NCI-H1417 treated with DMSO at 0.1 percent for 48 hours (cell line): Measurements from ENCODE around the gene IFNA2.
"Not testable (repeated sequence)": the region's sequence is repeated elsewhere in the genome, so short reads cannot be mapped to it uniquely, and the experiment has no call there.

Experiments
- DNase-seq: peaks from one replicate; lab custom pipeline; 2025; lab: John Stamatoyannopoulos, UW

The IFNA2 gene

DNA sequence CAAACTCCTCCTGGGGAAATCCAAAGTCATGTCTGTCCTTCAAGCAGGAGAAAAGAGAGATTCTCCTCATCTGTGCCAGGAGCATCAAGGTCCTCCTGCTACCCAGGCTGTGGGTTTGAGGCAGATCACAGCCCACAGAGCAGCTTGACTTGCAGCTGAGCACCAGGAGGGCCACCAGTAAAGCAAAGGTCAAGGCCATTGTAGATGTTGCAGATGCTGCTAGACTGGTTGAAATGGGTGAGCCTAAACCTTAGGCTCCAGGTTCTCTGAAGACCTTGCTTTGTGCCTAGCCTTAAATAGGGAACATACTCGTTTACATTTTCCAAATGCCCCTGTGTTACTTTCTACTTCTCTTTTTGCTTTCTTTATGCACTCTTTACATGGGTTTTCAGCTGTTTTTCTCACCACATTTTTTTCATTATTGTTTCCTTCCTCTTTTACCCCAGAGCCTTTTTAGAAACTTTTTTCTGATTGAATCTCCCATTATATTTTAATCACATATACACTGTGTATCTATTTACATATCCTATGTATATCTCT is at the start of gene IFNA2:
Gene IFNA2 (minus strand): TSS at position 268 of the 540 bp plus-strand sequence. CDS start 69 bp downstream, at position 199.
- DNase-seq, result no peak

DNA sequence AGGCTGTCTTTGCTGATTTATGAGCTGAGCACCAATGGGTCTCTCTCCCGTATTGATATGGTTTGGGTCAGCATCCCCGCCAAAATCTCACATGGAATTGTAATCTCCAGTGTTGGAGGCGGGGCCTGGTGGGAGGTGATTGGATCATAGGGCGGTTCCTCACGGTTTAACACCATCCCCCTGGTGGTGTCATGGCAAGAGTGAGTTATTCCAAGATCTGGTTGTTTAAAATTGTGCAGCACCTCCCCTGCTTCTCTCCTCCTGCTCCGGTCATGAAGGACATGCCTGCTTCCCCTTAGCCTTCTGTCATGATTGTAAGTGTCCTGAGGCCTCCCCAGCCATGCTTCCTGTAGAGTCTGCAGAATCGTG is 49.8 kb upstream of the IFNA2 start:
- DNase-seq, result not testable (repeated sequence)

DNA sequence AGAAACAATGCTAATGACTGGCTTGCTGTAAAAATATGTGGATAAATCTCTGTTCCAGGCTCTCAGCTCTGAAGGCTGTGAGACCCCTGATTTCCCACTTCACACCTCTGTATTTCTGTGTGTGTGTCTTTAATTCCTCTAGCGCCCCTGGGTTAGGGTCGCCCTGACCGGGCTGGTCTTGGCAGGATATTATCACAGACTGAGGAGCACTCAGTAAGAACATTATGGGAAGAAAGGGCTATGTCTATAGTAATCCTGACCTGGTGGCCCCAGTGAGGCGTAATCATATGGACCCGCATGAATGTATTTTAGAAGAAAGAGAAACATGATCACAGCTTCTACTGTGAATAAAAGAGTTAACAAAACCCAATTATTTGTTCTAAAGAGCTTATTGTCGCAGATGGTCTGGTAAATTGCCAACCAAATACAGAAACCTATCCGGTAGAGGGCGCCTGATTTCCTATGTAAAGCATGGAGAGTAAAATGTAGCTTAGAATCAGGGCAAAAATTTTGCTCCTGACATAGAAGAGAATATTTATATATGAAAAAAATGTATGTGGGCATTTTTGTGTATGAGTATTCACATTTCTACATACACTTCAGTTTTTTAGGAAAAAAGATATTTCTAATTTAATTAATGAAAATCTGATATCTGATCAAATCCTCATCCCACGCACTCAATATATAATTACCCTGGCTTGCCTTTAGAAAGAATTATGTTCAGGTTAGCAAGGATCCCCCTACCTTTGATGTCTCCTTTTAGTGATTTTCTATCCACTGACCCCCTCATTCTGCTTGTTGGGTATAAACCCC is 49.2 kb upstream of the IFNA2 start:
- DNase-seq, result no peak

GRCh38 chr9:21432672-21433425 is 47.7 kb upstream of the IFNA2 start:
- DNase-seq, result no peak

- no peak for DNase-seq
Observed at GRCh38 chr9:21429191-21429590, 44.0 kb upstream of the IFNA2 start.

DNA sequence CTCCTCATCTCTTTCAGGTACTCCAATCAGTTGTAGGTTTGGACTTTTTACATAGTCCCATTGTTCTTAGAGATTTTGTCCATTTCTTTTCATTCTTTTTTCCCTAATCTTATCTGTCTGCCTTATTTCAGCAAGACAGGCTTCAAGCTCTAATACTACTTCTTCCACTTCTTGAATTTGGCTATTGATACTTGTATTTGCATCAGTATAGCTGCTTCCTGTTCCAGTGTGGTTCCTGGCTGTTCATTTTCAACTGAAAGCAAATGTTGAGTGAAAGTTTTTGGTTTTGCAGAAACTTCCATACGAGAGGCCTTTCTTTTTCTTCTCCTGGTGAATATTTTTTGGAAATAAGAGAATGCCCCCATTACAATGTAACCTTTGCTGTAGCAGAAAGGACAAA is 43.0 kb upstream of the IFNA2 start:
- no peak for DNase-seq

GRCh38 chr9:21415493-21416267 is 30.5 kb upstream of the IFNA2 start:
- DNase-seq, result no peak

- no peak for DNase-seq
Observed at GRCh38 chr9:21414220-21414940, 29.2 kb upstream of the IFNA2 start.

GRCh38 chr9:21413624-21414023 is 28.4 kb upstream of the IFNA2 start:
- DNase-seq, result no peak

DNA sequence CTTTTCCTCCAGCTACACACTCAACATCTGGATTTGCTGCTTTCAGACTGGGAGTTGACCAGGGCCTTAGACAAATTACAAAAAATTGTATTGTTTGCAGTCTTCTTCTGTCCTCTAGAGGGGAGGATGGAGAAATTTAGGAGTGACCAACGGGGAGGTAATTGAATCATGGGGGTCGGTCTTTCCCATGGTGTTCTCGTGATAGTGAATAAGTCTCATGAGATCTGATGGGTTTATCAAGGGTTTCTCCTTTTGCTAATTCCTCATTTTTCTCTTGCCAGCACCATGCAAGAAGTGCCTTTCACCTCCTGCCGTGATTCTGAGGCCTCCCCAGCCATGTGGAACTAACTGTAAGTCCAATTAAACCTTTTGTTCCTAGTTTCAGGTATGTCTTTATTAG is 28.0 kb upstream of the IFNA2 start:
- DNase-seq, result no peak

- DNase-seq, result no peak
Observed at GRCh38 chr9:21412107-21412506, 26.9 kb upstream of the IFNA2 start.

GRCh38 chr9:21408817-21409216 is 23.6 kb upstream of the IFNA2 start, which contains the start of gene IFNA8:
TSS of gene IFNA8 (plus strand) at chr9:21409117. CDS start at chr9:21409177, 60 bp downstream.
- no peak for DNase-seq

DNA sequence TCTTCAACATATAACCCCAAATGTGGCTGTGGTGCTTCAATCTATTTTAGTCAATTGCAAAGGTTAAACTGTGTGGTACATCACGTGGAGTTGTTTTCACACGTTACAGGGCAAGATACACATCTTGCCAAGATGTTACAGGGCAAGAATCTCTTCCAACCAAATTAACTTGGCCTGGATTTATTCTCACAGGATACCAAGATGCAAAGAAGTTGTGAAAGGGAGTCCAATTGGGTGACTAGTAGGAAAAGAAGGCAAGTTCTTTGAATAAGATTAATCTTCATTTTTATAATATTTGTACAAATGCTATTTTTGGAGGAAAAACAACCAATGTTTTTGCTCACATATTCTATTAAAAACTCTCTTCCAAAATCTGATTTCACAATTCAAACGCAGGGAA is 18.9 kb upstream of the IFNA2 start:
- DNase-seq, result no peak

DNA sequence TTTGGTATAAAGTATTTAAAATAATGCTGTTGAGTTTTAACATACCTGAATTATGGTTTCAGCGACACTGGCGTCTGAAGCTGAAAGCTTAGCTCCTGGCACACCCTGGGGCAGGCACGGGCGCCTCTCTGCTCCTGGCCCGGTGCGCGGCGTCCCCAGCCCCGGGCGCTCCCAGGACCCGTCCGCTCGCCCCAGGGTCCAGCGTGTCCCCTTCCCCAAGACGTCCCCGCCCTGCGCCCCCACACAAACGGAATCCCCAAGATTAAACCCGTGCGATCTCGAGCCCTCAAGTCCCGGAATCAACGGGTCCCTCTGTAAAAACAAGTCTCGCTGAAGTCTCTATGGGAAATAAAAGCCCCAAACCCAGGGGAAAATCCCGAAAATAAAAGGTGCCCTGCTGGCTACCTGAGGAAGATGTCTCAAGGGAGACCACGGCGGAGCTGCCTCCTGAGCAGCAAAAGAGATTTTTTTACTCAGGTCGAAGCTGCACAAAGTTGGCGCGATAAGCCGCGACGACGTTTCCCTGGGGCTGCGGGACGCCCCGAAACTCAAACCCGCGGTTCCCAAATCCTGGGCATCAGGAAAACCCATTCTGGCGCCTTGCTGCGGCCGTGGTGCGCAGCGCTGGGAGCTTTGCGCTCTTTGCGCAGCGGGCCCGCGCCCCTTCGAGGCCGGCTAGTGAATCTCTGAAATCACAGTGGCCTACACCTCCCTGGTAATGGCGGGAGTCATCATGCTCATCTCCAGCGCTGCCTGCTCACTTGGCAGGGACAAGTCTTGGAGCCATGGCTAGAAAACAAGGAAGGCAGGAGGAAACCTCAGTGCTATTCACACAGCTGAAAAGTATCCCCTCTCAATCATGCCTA is 17.4 kb upstream of the IFNA2 start:
- no peak for DNase-seq

DNA sequence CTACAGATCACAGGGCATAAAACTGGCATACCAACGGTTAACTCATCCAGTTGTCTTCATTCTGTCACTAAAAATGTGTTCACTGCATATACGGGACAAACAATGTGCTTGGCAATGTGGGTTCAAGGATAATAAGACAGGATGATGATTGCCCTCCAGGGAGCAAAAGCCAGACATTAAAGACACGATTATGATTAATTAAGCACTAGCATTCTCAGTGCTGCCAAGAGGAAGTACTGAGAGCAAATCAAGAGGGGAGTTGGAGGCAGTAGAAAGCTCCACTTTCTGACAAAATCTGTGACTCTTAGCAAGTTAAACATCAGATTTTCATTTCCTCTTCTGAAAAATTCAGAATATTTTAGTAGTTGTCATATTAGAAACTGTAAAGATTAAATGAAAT is 14.8 kb upstream of the IFNA2 start:
- DNase-seq, result no peak

DNA sequence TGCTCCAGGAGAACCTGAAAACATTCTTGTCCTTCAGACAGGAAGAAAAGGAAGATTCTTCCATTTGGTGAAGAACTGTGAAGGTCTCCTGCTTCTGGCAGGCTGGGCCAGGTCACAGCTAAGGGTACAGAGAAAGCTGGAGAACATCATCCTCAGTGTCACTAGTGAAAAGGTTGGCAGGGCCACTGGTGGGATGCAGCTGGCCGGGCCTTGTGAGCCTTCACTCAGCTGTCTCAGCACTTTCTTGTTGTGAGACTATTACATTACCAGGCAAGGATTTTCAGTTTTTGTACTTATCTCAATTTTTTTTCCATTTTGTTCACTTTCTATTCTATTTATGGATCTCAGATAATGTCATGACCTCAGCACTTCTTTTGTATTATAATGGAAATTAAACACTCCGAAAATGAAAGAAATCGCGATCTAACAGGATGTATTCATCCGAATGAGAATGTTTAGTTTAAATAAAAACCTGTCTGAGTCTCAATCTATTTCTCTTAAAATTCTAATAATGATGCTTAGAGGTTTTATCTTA is 13.8 kb upstream of the IFNA2 start:
- no peak for DNase-seq

DNA sequence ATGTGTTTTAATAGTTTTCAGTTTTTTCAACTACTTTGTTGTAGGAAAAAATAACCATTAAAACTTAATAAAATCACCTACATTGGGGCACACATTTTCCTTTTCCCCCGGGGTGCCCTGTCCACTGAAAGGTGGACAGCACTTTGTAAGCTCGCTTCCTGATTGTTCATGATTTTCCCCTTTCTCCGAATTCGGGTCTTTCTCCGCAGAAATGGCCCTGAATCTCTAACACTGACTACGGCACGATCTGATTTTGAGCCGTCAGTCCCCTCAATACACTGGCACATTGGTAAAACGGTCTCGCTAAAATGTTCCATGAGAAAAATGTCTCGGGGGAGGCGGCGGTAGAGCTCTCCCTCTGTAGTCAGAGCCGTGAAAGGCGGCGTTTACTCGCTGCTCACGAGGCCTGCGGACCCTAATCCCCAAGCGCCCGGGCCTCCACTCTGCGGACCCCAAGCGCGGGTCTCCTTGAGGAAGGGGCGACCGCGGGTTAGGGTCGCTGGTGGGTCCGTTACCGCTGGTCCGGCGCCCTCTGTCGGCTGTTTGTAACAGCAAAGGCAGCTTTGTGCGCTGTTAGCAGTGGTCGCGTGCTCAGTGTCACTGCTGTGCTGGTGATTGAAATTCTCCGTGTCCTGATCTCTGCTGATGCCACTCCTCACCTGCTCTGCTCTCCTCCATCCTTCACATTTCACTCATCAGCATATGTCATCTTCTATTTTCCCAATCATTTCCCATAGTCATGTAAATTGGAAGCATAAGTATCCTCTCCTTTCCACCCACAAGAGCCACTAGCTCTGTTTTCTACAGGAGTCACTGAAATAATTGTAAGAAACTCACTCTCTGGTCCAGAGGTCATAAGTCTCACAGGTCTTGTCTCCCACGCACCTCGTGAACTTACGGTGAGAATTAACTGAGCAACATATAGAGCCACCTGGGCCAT is 10.8 kb upstream of the IFNA2 start:
- no peak for DNase-seq

DNA sequence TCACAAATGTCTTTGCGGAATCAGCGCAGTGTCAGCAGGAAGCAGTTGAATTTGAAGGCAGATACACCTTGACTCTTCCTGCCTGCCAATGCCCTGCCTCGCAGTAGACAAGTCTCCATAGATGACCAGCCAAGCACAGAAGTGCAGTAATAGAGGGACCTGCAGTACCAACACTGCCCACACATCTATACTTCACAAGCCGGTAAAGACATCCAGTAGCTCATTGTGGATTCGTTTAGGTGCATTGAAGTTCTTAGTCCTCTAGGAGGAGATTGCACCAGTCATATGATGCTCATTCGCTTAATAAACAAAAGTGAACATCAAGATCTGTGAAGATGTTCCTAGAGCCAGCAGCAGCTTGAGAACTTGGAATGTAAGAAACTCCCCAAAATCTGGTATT is 7.1 kb upstream of the IFNA2 start:
- DNase-seq, result no peak

GRCh38 chr9:21383627-21384026 is 1.6 kb downstream of the IFNA2 start:
- no peak for DNase-seq
